Tibial nerve (tissue), 3 donors: ENCODE results near the gene UGT1A8.

ENCODE experiments used
- CTCF ChIP-seq, 5 experiments: fragments of 200-600 bp in 3 of 5; fragments of 450-650 bp in 2 of 5; sonication (generic) in 3 of 5; IDR thresholded peaks; one replicate each; pipeline ENCODE4 v1.5.1; 2016 to 2019; ENCODE audit warnings: antibody characterized with exemption in 5 of 5, mild to moderate bottlenecking in 3 of 5, moderate library complexity in 2 of 5
- POLR2A ChIP-seq, 2 donors: fragments of 450-650 bp; IDR thresholded peaks; one replicate each; pipeline ENCODE4 v1.6.1; 2017; ENCODE audit warnings: antibody characterized with exemption in 2 of 2, mild to moderate bottlenecking in 2 of 2, moderate library complexity in 2 of 2

GRCh38 chr2:233680361-233681045 is 63.1 kb downstream of the UGT1A8 start:
- TF ChIP-seq CTCF (IDR thresholded peaks at IDR 0.05) = no peak
- no peak for TF ChIP-seq POLR2A (IDR thresholded peaks at IDR 0.05)
